Fibroblast of gingiva (primary cell): Measurements from ENCODE around the gene UBIAD1.
A peak's percentile ranks its signal among the peaks of the same experiment; 100 is the strongest.
"Not testable (repeated sequence)": the region's sequence is repeated elsewhere in the genome, so short reads cannot be mapped to it uniquely, and the experiment has no call there.

ENCODE experiments used
- DNase-seq: peaks from one replicate; pipeline ENCODE4 v3.0.0-alpha.2; 2011; ENCODE audit warnings: low read depth

The UBIAD1 gene

DNA sequence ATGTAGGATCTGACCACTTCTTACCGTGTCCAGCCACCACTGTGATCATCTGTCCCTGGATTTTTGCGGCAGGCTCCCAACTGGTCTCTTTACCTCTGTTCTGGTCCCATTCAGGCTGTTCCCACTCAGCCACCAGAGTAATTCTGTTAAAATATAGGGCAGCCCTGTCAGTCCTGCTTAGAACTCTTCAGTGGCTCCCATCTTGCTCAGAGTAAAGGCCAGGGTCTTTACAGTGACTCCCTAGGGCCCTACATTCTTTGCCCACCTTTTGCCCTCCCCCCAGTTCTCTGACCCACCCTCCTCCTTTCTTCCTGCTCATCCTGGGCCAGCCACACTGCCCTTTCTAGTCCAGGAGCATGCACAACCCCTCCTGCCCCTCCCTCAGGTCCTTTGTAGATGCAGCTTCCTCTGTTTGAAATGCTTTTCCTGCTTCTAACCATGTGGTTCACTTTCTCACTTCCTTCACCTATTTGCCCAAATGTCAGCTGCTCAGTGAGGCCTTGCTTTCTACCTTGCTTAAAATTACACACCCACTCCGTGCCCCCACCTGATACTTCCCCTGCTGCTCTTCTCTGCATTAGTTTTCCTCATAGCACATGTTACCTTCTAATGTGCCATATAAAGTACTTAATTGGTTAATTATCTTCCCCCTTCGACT, 7.8 kb downstream of the UBIAD1 start:
- no peak for DNase-seq

DNA sequence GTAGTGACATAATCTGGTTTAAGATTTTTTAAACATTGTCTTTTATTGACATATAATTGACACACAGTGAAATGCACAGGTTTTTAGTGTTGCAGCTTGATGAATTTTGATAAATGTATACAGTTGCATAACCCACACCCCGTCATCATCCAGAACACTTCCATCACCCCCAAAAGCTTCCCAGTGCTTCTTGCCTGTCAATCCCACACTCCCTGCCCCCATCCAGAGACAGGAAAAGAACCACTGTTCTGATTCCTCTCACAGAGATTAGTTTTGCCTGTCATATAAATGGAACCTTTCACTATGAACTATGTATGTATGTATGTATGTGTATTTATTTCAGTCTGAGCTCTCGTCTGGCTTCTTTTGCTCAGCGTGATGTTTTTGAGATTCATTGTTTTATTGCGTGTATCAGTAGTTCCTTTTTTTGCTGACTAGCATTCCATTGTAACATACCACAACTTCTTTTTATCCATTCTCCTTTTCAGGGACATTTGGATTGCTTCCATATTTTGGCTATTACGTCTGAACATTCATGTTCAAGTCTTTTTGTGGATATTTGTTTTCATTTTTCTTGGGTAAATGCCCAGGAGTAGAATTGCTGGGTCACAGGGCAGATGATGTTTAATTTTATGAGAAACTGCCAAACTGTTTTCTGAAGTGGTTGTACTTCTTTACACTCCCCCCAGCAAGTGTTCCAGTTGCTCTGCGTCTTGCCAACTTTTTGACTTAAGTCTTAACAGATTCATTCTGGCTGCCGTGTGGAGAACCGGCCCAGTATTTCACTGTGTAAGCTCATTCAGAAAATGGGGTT, 8.7 kb downstream of the UBIAD1 start:
- peak; percentile 98 for DNase-seq

DNA sequence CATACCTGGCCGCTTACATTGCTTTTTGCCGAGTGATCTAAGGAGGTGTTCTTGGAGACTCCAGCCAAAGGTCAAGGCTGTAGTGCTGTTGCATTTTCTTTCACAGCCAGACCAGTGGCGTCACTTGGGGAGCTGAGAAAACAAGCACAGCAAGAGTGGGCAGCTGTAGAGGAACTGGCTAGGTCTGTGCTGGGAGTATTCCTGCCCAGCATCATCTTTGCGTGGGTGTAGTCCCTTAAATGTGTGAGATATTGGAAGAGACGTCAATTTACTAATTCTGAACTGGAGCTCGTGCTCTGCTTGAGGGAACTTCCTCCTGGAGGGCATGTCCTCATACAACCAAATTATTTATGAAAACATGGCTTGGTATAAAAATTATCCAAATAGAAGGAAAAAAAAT, 10.2 kb downstream of the UBIAD1 start:
- DNase-seq: no peak

DNA sequence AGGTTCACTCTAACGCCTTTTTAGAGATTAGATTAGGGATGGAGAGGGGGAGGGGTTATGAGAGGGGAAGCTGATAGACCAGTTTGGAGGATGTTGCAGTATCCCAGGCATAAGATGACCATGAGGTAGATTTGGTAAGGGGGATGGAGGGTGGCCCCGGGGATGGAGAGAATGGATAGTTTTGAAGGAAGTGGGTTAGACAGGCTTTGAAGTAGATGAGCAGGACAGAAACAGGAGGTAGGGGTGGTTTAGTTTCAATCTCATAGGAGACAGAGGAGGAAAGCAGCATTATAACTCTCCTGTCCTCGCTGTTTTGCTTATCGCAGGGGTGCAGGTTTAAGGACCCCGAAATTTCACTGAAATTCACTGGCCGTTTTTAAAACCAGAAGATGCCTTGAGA, 11.8 kb downstream of the UBIAD1 start:
- DNase-seq: no peak

DNA sequence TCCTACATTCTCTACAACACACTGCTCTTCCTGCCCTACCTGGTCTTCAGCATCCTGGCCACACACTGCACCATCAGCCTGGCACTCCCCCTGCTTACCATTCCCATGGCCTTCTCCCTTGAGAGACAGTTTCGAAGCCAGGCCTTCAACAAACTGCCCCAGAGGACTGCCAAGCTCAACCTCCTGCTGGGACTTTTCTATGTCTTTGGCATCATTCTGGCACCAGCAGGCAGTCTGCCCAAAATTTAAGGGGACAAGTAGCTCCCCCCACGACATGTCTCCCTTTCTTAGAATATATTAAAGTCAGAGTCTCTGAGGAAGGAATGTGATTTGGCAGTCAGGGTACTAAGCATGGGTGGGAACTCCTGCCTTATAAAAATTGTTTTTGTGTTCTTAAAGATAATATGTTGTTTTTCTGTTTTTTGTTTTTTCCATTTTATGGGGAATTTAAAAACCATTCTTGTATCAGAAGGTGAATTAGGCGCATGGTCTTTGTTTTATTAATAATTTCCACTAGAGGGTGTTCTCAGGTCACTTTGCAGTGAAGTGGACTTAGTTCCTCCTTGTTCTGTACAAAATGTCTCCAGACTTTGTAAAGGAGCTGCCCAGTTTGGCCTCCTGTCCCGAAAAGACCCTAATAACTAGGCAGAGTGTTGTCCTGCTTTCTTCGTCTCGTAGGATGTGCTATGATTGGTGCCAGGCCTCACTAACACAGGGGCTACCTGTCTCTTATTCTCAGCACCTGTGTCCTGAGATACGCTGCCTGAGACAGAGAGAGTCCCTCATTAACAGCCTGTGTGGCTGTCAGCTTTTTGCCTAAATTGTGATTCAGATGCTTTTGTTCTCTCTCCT, 13.1 kb downstream of the UBIAD1 start:
- DNase-seq: peak; percentile 11

DNA sequence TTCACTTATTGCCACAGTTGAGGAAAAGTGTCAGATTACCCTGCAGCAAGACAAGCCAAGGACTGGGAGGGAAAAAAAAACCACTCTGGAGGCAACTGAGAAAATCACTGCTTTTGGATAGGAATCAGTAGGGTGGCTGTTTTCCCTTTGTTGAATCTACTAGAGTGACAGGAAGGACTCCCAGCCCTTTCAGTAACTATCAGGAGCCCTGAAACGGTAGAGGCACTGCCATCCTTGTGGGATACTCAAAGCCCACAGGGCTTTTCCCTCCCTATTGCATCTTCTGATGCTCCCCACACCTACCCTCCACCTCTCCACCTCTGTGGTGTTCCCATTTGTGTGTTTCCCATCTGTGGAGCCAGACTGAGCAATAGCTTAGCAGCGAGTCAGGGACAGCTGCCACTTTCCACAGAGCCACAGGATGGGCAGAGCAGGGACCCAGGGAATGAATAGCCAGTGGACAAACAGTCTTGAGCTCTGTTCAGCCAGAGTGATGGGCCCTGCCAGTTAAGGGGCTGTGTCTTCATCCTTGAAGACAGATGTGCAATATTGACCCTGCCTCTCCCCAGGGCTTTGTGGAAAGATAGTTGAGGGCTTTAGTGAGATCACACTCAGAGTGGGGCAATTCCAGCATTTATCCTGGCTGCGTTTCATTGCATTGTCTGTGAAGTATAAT, 13.9 kb downstream of the UBIAD1 start:
- peak; percentile 82 for DNase-seq

DNA sequence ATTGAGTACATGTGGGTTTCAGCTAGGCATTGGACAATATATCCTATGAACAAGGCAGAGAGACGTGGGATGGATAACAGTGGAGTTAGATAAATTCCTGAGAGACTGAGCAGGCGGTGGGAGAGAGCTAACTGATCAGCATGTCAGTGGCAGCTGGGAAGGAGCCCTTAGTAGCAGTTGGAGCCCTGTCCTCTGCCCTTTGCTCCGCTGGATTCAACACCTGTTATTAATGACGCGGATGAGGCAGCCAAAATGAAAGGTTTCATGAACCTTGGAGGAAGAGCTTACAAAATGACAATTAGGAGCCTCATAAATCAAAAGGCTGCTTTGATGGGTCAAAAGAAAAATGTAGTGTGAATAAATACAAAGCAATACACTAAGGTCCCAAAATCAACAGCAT, 16.1 kb downstream of the UBIAD1 start:
- no peak for DNase-seq

DNA sequence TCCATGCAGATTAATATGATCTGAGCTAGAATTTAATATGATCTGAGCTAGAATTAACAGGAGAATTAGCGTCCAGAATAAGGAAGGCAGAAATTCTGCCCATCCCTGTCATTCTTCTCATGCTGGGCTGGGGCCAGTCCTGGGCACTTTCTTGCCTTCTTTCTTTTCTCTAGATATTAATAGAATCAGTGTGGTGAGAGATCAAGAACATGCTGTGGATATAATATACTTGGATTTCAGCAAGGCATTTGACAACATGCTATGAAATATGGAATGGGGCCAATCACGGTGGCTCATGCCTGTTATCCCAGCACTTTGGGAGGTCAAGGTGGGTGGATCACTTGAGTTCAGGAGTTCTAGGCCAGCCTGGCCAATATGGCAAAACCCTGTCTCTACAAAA, 18.1 kb downstream of the UBIAD1 start:
- no peak for DNase-seq

DNA sequence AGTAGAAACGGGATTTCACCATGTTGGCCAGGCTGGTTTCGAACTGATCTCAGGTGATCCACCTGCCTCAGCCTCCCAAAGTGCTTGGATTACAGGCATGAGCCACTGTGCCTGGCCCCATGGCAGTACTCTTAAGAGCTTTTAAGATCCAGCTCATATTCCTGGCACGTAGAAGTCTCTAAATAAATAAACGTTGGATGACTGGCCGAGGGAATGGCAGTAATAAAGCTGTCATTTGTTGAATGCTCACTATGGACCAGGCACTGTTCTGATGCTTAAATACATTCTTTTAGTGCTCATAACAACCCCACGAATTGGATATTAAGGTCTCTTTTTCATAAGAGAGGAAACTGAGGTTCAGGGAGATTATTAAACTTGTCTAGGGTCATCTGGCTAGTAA, 20.9 kb downstream of the UBIAD1 start:
- DNase-seq: no peak

DNA sequence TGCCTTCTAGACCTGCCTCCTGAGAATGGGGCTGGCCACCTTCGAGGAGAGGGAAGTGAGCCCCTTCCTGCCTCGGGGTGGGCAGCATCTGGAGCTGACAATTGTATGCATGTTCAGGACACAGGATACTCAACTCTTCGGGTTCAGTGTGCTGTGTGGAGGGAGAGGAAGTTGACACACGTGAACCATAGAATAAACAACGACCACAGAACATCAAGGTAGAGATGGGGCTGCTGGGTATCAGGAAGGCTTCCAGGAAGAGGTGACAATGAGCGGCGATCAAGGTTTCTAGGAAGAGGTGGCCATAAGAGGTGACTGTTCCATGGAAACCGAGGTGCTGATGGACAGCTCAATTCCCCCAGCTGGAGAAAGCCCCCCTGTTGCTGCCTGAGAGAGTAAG, 22.0 kb downstream of the UBIAD1 start:
- no peak for DNase-seq

DNA sequence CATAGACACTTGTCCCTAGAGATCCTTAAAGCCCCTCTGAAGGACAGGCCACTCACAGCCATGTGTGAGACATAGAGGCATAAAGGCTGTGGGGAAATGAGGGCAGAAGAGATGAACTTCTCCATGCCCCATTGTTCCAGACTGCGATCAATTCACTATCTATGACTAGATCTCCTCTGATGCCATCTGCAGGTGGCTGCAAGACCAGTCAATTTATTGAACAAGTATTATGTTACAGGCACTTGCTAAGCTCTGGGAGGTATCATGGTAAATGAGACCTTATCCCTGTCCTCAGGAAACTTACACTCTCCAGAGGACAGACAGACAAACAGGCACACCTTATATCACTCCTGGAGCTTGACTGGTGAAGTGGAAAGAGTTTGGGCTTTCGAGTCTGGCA, 22.9 kb downstream of the UBIAD1 start:
- no peak for DNase-seq

DNA sequence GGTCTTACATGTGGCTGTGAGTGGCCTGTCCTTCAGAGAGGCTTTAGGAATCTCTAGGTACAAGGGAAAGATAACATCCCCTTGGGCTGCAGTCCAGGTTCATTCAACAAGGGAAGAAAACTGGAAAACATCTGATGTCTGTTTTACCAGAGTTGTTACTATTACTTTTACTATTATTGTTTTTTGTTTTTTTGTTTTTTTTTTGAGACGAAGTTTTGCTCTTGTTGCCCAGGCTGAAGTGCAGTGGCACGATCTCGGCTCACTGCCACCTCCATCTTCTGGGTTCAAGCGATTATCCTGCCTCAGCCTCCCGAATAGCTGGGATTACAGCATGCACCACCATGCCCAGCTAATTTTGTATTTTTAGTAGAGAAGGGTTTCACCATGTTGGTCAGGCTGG, 24.8 kb downstream of the UBIAD1 start:
- not testable (repeated sequence) for DNase-seq

DNA sequence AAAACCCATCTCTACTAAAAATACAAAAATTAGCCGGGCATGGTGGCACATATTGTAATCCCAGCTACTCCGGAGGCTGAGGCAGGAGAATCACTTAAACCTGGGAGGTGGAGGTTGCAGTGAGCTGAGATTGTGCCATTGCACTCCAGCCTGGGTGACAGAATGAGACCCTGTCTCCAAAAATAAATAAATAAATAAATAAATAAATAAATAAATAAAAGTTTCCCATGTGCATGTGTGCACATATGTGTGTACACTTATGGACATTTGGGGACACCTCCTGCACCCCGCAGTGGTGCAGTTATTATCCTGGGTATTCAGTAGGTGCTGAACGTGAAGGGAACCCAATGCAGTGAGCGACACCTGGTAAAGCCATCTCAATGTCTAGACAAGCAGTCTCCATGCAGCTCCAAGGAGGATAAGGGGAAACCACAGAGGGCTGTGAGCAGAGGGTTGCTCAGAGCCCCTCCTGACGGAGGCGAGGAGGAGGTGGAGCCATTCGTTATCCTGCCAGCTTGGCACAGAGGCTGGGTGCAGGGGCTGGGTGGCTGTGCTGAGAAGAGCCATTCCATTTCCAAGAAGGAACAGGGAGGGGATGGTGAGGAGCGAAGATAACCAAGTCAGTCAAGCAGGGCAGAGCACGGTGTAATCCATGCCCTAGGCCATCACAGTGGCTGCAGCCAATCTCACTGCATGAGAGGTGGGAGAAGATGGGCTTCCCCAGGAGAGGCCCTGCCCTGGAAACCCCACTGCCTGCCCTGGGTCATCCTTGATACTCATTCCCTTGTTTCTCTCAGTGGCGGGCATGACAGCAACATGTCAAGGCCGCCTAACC, 25.6 kb downstream of the UBIAD1 start:
- no peak for DNase-seq

DNA sequence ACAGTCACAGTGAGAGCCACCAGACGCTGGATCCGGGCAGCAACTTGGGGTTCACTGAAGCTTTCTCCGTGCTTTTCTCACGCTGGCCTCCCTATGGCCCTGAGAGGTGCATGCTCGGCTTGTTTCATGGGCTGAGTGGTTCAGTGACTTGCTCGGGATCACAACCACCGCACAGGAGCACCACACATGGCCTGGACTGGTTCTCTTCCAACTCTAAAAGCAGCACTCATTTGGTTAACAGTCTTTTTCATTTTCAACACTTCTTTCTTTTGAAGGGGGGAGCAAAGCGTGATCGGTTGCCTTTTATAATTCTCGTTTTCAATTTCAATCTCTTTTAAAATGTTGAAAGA, 26.2 kb downstream of the UBIAD1 start:
- DNase-seq: no peak

DNA sequence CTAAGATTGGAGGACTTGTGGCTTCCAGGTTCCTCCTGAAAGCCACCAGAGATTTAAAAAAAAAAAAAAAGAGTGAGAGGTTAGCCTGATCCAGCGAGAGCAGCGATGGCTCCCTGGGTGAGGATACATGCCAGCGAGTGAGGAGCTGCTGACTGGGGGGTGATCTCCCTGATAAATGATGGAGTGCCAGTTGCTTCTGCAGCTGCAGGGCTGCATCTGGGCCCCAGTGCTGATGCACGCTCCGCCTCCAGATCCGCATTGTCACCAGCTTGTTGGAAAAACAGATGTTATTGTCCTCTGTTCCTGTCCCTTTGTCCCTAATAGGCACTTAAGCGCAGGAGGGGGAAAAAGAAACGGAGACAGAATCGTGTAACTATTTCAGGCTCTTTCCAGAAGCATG, 28.6 kb downstream of the UBIAD1 start:
- DNase-seq: no peak

DNA sequence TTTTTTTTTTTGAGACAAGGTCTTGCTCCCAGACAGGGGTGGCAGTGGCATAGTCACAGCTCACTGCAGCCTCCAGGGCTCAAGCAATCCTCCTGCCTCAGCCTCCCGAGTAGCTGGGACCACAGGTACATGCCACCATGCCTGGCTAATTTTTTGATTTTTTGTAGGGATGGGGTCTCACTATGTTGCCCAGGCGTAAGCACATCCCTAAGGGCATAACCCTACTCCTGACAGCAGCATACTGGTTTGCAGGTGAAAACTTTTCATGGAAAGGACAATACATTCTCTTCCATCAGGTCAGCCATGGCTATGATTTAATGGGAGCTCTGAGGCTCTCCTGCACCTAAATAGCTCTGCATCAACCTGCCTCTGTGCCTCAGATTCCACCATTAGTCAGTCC, 29.4 kb downstream of the UBIAD1 start:
- no peak for DNase-seq

DNA sequence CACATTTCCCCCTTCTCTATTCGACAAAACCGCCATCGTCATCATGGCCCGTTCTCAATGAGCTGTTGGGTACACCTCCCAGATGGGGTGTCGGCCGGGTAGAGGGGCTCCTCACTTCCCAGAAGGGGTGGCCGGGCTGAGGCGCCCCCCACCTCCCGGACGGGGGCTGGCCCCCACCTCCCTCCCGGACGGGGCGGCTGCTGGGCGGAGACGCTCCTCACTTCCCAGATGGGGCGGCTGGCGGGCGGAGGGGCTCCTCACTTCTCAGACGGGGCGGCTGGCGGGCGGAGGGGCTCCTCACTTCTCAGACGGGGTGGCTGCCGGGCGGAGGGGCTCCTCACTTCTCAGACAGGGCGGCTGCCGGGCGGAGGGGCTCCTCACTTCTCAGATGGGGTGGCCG, 32.5 kb downstream of the UBIAD1 start:
- DNase-seq: not testable (repeated sequence)

DNA sequence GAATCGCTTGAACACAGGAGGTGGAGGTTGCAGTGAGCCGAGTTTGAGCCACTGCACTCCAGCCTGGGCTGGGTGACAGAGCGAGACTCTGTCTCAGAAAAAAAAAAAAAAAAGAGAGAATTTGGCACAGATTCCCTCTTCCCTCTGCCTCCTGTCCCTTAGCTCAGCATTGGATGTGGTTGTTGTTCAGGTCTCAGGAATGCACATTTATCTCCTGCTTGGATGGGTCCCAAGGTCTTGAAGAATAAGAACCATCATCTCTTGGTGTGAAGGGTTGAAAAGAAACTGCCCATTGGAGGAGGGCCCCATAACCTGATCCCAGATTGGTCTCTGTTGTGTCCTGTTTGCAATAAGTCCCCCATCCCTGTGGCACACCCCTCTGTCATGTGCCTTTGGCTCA, 34.9 kb downstream of the UBIAD1 start:
- DNase-seq: no peak

DNA sequence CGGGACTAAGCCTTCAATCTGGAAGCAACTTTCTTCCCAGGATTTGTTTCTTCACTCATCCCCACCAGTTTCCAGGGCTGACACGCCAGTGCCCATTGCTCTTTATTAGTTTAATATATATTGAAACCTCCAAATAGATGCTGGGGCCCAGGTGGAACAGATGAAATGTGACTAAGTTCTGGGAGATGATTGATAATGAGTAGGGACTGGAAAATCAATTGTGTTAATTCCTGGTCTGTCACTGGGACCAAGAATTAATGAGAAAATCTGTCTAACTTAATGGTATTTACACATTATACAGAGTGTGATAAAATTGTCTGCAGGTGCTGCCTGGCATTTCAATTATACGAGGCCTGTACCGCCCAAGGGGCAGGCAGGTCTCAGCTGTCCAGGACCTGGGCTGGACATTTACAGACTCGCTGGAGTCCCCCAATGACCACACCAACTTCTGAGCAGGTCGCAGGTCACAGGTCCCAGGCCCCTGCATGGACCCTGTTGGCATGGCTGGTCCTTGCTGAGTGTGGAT, 35.8 kb downstream of the UBIAD1 start:
- DNase-seq: no peak

DNA sequence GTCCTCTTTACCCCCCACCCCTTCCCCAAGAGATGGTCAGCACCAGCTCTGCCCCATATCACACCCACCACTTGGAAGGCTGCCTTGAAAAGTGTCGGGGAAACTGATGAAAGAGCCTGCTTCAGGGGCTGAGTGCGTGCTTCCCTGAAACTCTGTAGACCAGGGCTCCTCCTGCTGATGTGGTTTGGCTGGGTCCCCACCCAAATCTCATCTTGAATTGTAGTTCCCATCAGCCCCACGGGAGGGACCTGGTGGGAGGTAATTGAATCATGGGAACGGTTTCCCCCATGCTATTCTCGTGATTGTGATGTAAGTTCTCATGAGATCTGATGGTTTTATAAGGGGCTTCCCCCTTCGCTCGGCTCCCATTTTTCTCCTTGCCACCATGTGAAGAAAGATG, 36.4 kb downstream of the UBIAD1 start:
- DNase-seq: no peak
